Stimulated activated CD8-positive, alpha-beta memory T cell treated with anti-CD3 and anti-CD28 coated beads, Interleukin-12 subunit alpha, Interleukin-12 subunit beta, amount 100 ng/mL, for 4 hours (primary cell): Measurements from ENCODE around the gene GABRB3.
"Not testable (repeated sequence)": the region's sequence is repeated elsewhere in the genome, so short reads cannot be mapped to it uniquely, and the experiment has no call there.

Experiments
- DNase-seq: peaks from one replicate; pipeline ENCODE4 v3.0.0-alpha.2; 2020; ENCODE audit warnings: low read depth

The GABRB3 gene

DNA sequence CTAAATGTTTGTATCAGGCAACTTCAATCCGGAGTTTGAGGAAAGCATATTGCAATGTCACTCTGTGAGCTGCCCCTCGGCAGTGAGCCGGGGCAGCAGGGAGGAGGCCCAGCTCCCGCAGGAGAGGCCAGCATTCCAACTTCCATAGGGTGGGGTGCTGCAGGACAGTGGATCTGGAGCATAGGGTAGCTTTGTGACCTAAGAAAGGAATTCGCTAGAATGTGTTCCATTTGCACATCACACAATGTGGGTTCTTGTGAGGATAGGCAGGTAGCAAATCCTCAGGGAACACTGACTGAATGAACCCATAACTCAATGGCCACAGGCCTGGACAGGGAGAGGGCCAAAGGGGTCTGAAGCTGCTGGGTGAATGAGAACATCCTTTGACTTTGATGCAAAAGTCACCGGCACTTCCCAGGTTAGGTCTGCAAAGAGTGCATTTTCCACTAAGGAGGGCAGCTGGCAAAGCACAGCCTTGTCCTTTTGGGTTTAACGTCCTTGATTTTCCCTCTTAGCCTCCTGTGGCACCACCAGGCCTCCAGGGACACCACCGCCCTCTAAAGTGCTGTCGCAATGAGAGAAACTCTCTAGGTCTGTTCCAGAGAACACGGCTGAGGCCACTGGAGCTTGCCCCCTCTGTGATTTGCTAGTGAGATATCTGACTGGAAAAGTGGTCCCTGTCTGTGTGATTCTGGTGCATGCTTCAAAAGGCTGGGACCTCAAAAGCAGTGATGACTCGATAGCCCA, 36.2 kb downstream of the GABRB3 start:
- DNase-seq: no peak

DNA sequence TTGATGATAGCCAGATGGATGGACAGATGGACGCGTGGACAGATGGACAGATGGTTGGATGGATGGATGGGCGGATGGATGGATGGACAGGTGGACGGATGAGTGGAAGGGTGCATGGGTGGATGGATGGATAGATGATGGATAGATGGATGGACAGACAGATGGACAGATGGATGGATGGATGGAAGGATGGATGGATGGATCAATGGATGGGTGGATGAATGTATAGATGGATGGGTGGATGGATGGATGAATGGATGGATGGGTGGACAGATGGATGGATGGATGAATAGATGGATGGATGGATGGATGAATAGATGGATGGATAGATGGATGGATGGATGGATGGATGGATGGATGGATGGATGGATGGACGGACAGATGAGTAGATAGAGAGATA, 40.9 kb downstream of the GABRB3 start:
- no peak for DNase-seq

DNA sequence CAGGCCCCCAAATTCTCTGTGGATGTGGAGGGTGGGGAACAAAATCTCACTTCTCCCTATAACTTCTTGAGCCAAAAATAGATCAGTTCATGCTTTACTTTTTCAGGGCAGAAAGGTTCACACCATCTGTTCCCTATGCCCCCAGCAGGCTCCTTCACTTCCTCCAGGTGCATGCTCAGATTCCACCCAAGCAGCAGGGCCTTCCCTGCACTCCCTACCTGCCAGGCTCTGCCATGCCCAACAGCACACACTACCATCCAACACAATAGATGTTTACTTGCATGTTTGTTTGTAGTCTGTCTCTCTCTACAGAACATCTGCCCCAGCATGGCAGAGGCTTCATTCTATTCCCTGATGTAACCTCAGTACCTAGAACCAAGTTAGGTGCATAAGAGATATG, 43.3 kb downstream of the GABRB3 start:
- no peak for DNase-seq

DNA sequence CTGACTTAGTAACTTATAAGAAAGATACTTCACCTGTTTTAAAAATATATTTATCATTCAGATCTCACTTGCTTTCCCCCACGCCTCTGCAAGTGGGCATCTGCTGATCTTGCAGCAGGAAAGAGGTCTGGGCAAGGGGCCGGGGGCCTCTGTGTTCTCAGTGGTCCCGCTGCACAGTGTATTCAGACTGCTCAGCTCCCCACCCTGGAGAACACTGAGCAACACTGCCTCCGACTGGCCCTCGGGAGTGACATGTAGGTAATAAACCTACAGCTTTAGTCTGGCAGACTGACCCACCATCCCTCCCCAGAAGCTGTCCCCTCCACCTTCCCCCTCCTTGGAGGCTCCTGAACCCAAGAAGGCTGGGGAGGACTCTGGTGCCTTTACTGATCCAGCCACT, 43.8 kb downstream of the GABRB3 start:
- DNase-seq: no peak

DNA sequence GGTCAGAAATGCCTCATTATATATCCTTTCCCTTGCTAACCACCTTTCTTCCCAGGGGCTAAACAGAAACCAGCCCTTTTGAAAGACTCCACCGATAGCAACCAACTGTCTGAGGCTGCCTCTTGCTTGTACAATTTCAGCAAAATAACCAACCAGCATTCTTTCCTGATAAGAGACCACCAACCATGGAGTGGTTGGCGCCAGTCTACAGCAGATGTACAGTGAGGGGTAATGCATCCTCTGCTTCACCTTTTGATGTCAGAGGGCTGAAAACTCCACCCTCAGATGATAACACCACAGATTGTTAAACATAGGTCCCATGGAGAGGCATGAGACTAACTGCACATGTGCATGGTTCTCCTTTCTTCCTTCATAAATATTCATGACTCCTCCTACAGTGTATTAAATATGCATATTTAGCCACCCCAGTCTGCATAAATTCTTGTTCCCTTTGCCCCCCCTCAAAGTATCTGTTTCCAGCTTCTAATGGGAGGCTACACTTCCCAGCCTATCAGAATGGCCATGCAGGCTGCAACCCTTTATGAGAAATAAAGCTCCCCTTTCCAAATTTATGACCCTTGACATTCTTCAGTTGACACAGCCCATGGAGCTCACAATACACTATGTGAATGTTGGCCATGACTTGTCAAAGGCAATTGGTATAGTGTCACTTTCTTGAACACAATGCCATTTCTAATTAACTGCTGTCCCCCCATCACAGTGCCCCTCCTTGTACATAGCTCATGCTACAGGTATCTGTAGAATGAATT, 48.3 kb downstream of the GABRB3 start:
- no peak for DNase-seq

DNA sequence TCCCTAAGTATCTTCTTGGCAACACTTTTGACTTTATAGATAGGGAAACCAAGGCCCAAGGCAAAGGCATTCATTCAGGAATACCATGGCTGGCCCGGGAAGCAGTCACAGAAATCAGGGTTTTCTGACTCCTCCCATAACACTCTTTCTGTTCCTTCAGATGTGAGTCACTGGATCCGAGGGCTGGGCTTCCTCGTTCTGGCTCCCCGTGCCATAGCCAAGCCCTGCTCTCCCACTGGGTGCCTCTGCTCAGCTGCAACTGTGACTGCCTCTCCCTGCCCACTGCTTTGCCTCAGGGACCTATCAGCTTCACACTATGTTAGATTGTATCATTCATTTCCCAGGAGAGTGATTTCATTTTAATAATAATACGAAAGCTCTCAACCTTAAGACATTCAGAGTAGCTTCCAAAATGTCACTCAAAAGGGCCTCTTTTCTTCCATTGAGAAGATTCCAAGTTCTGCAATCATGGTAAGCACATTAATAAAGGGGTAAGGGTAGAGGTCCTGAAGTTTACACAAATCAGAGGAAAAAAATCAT, 50.2 kb downstream of the GABRB3 start:
- DNase-seq: no peak

DNA sequence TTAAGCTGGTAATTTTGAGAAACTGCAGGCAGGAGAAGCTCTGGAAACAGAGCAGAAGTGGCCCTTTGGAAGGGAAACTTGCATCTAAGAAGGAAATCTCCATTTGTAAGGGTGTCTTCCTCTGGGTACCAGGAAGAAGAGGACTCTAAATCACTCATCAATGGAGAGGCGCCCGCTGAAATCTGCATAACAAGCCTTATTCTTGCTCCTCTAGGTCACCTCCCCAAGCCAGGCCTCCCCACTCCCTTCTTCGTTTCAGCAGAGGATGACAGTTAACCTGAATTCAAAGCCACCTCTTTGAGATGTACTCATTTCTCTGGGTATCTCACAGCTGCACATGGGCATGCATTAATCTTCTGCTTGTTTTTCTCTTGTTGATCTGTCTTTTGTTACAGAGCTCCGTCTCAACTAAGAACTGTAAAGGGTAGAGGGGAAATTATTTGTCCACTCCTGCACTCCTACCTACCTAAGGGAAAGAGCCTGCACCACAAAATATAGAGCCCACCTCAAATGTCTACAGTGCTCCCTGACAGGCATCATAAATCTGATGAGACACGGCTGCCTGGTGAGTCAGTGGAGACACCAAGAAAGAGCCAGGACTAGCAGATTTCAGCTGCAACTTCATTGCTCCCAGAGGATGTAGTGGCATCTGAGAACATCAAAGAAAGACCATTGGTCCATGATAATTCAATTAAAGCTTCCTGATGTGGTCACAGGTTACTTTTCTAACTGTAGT, 51.5 kb downstream of the GABRB3 start:
- no peak for DNase-seq

DNA sequence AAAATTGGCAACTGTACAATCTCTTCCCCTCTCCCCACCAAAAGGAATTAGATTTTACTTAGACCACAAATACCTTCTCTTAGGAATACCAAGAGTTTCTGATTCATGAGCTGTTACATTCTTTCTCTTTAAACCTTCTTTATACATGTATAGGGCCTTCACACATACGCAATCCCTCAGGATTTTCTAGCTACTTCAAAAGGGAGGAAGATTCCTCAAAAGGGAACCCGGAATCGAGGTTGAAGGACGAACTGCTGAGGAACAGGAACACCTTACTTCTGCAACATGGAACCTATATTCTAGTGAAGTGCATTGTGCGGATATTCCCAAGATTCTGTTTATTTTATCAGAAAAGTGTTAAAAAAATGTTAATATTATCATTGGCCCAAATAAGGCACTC, 52.3 kb downstream of the GABRB3 start:
- no peak for DNase-seq

DNA sequence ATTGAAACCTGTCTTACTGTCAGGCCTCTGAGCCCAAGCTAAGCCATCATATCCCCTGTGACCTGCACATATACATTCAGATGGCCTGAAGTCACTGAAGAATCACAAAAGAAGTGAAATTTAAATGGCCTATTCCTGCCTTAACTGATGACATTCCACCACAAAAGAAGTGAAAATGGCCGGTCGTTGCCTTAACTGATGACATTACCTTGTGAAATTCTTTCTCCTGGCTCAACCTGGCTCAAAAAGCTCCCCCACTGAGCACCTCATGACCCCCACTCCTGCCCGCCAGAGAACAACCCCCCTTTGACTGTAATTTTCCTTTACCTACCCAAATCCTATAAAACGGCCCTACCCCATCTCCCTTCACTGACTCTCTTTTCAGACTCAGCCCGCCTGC, 53.0 kb downstream of the GABRB3 start:
- DNase-seq: not testable (repeated sequence)

DNA sequence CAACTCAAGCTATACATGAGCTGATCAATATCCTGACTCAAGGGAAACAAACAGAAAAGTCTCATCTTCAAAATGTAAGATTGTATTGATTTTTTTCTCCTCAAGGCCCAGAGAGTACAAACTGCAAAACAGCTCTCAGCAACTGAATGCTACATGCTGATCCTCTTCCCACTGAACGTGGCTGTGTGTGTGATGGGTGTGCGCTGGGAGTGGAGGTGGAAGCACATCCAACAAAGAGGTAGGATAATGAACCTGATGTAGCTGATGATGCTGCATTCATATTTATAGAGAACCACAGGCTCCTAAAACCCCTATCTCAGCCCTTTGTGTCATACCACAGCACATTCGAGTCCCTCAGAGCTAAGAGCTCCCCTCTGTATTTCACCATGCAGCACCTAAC, 56.8 kb downstream of the GABRB3 start:
- DNase-seq: no peak

DNA sequence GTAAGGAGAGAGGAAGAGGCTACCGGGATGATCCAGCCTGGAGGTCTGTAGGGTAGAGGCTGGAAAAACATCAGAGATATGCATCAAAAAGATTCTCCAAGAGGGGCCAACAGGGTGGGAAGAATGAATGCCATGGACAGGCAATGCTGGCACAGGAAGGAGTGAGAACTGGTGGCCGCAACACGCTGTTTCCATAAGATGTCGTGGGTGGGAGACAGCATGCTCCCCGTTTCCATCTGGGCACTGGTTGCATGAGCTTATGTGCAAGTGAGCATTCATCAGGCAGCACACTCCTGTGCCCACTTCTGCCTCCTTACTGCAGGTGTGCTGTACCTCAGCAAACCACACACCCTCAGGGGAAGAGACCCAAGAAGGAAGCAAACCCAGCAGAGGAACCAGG, 59.4 kb downstream of the GABRB3 start:
- no peak for DNase-seq

DNA sequence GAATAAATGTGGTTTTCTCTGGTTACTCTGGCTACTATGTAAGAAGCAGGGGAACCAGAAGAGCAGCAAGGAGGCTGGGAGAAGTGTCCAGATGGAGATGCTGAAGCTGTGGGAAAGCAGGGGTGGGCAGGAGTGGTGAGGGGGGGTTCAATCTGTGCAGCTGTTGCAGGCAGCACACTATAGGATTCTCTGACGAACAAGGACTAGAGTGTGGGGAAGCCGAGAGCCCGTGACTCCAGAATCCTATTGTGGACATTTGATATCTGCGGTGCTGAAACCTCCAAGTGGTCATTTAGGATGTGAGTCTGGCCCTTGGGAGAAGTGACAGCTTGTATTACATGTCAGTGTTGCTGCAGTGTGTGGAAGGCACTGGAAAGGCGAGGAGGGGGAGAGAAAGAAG, 60.5 kb downstream of the GABRB3 start:
- DNase-seq: no peak

DNA sequence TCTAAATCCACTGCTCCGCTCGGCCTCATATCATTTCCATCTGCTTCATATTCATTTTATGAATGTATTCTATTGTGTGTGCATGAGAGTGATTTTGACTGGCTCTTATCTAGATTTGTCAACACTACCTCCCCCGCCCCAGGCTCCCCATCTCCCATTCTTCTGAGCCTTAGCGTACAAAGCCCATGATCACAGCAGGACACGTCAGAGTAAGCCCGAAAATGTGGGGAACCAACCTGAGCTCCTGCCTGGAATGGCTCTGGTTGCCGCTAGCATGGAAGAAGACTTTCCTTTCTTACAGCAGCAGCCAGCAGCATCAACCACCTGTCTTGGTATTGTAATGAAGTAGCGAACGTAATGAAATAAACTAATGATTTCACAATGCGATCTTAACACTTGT, 61.4 kb downstream of the GABRB3 start:
- no peak for DNase-seq

DNA sequence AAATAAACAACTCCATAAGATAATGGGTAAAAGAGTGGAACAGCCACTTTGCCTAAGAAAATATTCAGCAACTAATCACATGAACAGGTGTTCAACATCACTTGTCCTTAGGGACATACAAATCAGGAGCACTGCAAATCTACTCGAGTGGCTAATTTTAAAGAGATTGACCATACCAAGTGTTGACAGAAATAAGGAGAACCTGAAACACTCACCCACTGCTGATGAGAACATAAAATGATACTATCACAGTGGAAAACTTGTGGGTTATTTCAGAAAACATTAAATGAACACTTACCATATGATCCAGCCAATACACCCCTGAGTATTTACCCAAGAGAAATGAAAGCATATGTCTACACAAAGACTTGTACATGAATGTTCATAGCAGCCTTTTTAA, 70.5 kb downstream of the GABRB3 start:
- DNase-seq: no peak

DNA sequence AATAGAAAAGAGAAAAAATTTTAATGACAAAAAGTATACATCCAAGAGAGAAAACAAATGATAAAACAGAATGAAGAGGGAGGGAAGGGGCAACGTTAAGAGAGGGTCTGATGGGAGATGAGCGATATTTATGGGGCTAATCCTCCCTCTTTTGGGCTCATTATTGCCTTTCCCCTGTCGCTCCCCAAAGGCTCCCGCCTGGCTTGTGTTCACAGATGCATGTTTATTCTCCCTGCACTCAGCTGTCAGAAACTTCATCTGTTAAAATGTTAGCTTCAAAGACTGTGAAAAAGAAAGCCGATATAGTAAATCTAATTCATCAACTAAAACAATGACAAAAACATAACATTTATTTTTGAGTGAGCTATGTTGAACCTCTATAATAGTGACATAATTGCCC, 74.3 kb downstream of the GABRB3 start:
- no peak for DNase-seq

DNA sequence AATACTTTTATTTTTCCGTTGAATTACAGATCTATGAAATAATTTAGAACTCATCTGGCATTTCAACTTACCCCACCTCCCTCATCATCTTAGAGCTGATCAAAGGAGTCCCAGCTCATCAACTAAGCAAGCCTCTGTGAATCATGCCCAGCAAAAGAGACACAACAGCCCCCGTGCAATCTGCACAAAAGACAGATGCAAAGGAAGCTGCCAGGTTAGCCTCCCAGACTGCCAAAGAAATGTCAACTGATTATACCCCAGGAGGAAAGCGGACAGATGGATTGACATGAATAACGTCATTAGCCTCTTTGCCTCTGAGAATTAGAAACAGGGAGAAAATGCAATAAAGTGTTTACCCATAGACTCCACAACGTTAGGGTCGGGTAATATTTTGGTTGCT, 75.0 kb downstream of the GABRB3 start:
- DNase-seq: no peak

DNA sequence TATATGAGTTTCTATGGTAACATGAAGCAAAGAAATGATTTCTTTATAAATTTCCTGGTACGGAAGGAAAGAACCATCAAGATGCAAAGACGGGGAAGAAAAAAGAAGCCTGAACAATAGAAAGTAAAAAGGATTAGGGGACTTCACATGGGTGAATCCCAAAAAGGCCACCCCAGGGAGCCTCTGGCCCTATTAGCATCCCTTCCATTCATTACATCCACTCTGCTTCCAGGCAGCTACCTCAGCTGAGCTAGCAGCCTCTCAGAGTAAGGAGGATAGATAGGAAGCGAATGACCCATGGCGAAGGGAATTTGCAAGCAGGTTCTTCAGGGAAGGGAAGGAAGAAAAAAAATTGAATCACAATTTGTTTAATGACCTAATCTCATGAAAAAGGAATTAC, 81.6 kb downstream of the GABRB3 start:
- no peak for DNase-seq

DNA sequence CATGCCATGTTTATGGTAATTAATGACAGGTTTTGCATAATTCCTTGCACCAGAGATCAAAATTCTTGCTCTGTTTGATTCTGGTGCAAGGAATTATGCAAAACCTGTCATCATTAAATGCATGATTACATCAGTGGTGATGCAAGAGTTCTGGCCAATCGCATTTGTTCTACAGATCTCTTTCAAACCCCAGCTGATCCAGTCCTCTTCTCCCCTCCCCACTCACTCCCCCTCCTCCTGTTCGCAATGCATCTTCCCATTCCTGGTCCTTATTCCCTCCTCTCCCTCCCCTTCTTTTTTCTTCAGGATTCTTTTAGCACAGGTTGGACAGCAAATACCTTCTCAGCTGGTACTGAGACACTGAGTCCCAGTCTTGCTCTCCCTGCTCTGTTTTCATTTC, 82.1 kb downstream of the GABRB3 start:
- DNase-seq: no peak

DNA sequence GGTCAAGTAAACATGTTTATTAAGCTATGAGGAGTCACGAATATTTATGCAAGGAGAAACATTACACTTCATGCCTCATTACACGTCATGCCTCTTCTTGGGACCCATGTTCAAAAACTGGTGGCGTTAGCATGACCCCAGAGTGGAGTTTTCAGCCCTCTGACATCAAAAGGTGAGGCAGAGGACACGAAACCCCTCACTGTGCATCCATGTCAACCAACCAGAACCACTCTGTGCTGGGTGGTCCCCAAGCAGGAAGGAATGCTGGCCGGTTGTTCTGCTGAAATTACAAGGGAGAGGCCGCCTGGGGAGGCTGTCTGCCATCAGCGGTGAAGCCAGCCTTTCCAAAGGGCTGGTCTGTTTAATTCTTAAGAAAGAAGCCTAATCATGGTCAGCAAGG, 83.4 kb downstream of the GABRB3 start:
- DNase-seq: no peak

DNA sequence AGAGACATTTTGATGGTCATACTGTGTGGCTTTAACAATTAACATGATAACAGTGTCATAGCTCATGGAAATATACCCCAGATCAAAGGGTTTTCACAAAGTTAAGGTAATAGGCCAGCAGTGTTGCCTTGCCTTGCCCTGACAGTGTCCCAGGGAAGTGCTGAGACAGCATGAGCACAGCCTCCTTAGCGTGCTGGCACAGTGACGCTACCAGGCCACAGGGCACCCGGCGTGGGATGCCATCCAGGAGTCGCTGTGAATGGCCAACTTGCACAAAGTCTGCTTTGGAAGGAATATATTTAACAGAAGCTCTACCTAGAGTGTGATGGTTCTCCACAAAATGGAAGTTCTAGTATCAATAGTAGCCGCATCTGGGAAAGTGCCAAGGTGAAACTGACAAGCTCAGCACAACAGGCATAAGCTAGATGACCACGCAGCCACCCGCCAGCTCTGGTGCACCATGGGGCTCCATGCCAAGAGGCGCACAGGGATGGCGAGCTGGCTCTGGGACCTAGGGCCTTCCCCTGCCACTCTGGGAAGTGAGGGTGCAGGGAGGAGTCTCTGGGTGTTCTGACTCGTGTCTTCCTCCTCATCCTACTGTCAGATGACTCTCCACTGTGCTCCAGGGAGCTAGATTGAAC, 86.2 kb downstream of the GABRB3 start:
- DNase-seq: no peak

DNA sequence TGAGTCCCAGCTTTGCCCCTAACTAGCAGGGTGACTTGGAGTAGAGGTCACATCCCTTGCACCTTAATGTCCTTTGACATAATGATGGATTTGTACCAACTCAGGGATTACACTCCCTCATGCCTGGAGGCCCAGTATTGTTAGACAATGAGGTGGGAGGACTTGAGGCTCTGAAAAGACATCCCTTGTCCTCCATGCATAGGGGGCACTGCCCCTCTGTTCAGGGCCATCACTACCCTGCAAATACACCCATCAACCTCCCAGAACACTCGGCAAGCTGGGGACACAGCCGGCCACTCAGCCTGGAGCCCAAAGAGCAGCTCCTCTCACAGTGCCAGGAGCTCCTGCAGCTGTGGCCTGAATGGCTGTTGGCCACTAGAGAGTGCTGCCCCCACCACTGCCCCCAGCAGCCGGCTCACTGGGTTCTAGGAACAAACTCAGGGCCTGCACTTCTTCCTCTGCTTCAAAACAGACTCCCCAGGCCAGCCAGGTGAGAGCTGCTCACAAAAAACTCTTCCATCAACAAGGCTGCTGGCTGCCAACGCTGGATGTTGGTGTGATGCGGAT, 90.2 kb downstream of the GABRB3 start:
- no peak for DNase-seq

DNA sequence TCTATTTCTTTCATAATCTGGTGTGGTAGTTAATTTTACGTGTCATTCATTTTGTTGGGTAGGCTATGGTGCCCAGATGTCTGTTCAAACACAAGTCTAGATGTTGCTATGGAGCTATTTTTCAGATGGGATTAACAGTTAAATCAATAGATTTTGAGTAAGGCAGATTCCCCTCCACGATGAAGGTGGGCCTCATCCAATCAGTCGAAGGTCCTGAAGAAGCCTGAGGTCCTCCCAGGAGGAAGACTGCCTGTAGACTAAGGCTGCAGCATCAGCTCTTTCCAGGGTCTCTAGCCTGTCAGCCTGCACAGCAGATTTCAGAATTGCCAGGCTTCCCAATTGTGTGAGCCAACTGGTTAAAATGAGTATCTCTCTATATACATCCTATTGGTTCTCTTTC, 92.9 kb downstream of the GABRB3 start:
- DNase-seq: no peak
